H9 (cell line): ENCODE results near the gene SYNRG. TPM values are rescaled to one million over a fixed set of nuclear protein-coding genes. Genes with fewer than 3 reads are reported as not detected.

Experiments used
- DNase-seq: peaks from one replicate; pipeline ENCODE4 v3.0.0-alpha.2; 2017
- H2AFZ ChIP-seq: one replicate; pipeline ENCODE4 v1.6.1; 2013; ENCODE audit warnings: mild to moderate bottlenecking, low read length, control low read depth, moderate library complexity
- H2AK5ac ChIP-seq: 2 replicates; pipeline ENCODE4 v1.6.1; 2013; ENCODE audit warnings: low read length, control low read depth, mixed read lengths; ENCODE audit not compliant: insufficient read length
- H2BK120ac ChIP-seq: one replicate; pipeline ENCODE4 v1.6.1; 2013; ENCODE audit warnings: low read depth, mild to moderate bottlenecking, low read length, control low read depth, inconsistent platforms; ENCODE audit not compliant: poor library complexity, severe bottlenecking
- H2BK12ac ChIP-seq: 2 replicates; pipeline ENCODE4 v1.6.1; 2013; ENCODE audit warnings: low read length, control low read depth, mixed read lengths, low read depth; ENCODE audit not compliant: insufficient read length
- H2BK15ac ChIP-seq: 2 replicates; pipeline ENCODE4 v1.6.1; 2013; ENCODE audit warnings: low read depth, low read length, control low read depth
- H2BK20ac ChIP-seq: one replicate; pipeline ENCODE4 v1.6.1; 2013; ENCODE audit warnings: low read depth, mild to moderate bottlenecking, low read length, control low read depth, inconsistent platforms; ENCODE audit not compliant: poor library complexity, severe bottlenecking
- H2BK5ac ChIP-seq: 2 replicates; pipeline ENCODE4 v1.6.1; 2013; ENCODE audit warnings: low read length, control low read depth, mixed read lengths; ENCODE audit not compliant: insufficient read length
- H3K14ac ChIP-seq: 2 replicates; pipeline ENCODE4 v1.6.1; 2013; ENCODE audit warnings: low read length, control low read depth; ENCODE audit not compliant: insufficient read depth
- H3K18ac ChIP-seq: 2 replicates; pipeline ENCODE4 v1.6.1; 2013; ENCODE audit warnings: low read depth, mild to moderate bottlenecking, mixed read lengths, low read length, control low read depth; ENCODE audit not compliant: insufficient read length
- H3K23ac ChIP-seq: 2 replicates; pipeline ENCODE4 v1.6.1; 2013; ENCODE audit warnings: low read length, control low read depth, mixed read lengths, low read depth; ENCODE audit not compliant: insufficient read length
- H3K23me2 ChIP-seq: 2 replicates; pipeline ENCODE4 v1.6.1; 2013; ENCODE audit warnings: low read depth, mild to moderate bottlenecking, mixed read lengths, low read length, control low read depth; ENCODE audit not compliant: insufficient read length, poor library complexity, severe bottlenecking
- H3K27ac ChIP-seq: 2 replicates; pipeline ENCODE4 v1.5.1; 2013; ENCODE audit warnings: low read length, control low read depth, mixed read lengths, low read depth; ENCODE audit not compliant: insufficient read length
- H3K27me3 ChIP-seq: 2 replicates; pipeline ENCODE4 v1.6.1; 2013; ENCODE audit warnings: low read length, control low read depth, inconsistent platforms; ENCODE audit not compliant: insufficient read depth
- H3K4ac ChIP-seq: 2 replicates; pipeline ENCODE4 v1.6.1; 2013; ENCODE audit warnings: low read depth, mild to moderate bottlenecking, control low read depth, inconsistent platforms, low read length, moderate library complexity
- H3K4me1 ChIP-seq: 2 replicates; pipeline ENCODE4 v1.6.1; 2013; ENCODE audit warnings: low read length, control low read depth, inconsistent platforms; ENCODE audit not compliant: insufficient read depth
- H3K4me2 ChIP-seq: 2 replicates; pipeline ENCODE4 v1.6.1; 2013; ENCODE audit warnings: low read length, control low read depth, mixed read lengths; ENCODE audit not compliant: insufficient read length, insufficient read depth
- H3K56ac ChIP-seq: 2 replicates; pipeline ENCODE4 v1.6.1; 2013; ENCODE audit warnings: low read depth, mild to moderate bottlenecking, mixed read lengths, low read length, control low read depth; ENCODE audit not compliant: insufficient read length
- H3K79me1 ChIP-seq: 2 replicates; pipeline ENCODE4 v1.6.1; 2013; ENCODE audit warnings: low read depth, mild to moderate bottlenecking, moderate library complexity, low read length, control low read depth, inconsistent platforms; ENCODE audit not compliant: insufficient read depth, poor library complexity, severe bottlenecking
- H3K79me2 ChIP-seq: 2 replicates; pipeline ENCODE4 v1.6.1; 2013; ENCODE audit warnings: low read length, control low read depth, inconsistent platforms; ENCODE audit not compliant: insufficient read depth
- H3K9ac ChIP-seq: 2 replicates; pipeline ENCODE4 v1.6.1; 2013; ENCODE audit warnings: low read length, control low read depth, mixed read lengths; ENCODE audit not compliant: insufficient read length; ENCODE audit errors: extremely low read depth
- H3K9me3 ChIP-seq: one replicate; pipeline ENCODE4 v1.6.1; 2013; ENCODE audit warnings: low read depth, low read length, inconsistent platforms; ENCODE audit not compliant: control insufficient read depth
- H3T11ph ChIP-seq: one replicate; pipeline ENCODE4 v1.6.1; 2013; ENCODE audit warnings: mild to moderate bottlenecking, low read length, control low read depth, inconsistent platforms
- H4K20me1 ChIP-seq: one replicate; pipeline ENCODE4 v1.6.1; 2013; ENCODE audit not compliant: control insufficient read depth, insufficient read length, insufficient read depth
- H4K5ac ChIP-seq: 2 replicates; pipeline ENCODE4 v1.6.1; 2013; ENCODE audit warnings: low read depth, mild to moderate bottlenecking, mixed read lengths, low read length, control low read depth; ENCODE audit not compliant: insufficient read length
- H4K8ac ChIP-seq: replicated peaks from 2 replicates; pipeline ENCODE4 v1.6.1; 2013; ENCODE audit warnings: low read length, control low read depth, mixed read lengths, low read depth; ENCODE audit not compliant: insufficient read length
- H4K91ac ChIP-seq: 2 replicates; pipeline ENCODE4 v1.6.1; 2013; ENCODE audit warnings: low read depth, mild to moderate bottlenecking, moderate library complexity, mixed read lengths, low read length, control low read depth; ENCODE audit not compliant: insufficient read length
- H3K27ac Mint-ChIP-seq, 3 experiments: 2 replicates in 2 of 3; 3 replicates in 1 of 3; pipeline ENCODE4 v1.8.0; 2020 to 2021; ENCODE audit warnings: mixed read lengths in 3 of 3, mild to moderate bottlenecking in 1 of 3, moderate library complexity in 1 of 3
- H3K27me3 Mint-ChIP-seq: 2 replicates; pipeline ENCODE4 v1.8.0; 2021; ENCODE audit warnings: low read depth, mild to moderate bottlenecking, moderate library complexity, mixed read lengths
- H3K36me3 Mint-ChIP-seq, 3 experiments: 2 replicates in 2 of 3; 3 replicates in 1 of 3; pipeline ENCODE4 v1.8.0; 2020 to 2021; ENCODE audit warnings: low read depth in 3 of 3, mixed read lengths in 3 of 3; ENCODE audit not compliant: insufficient read depth in 1 of 3
- H3K4me1 Mint-ChIP-seq, 2 experiments: 2 replicates each; pipeline ENCODE4 v1.8.0; 2020; ENCODE audit warnings: mixed read lengths in 2 of 2
- H3K4me3 Mint-ChIP-seq, 2 experiments: 2 replicates in 1 of 2; 3 replicates in 1 of 2; pipeline ENCODE4 v1.8.0; 2020 to 2021; ENCODE audit warnings: mild to moderate bottlenecking in 2 of 2, mixed read lengths in 2 of 2, moderate library complexity in 1 of 2
- H3K9me3 Mint-ChIP-seq, 2 experiments: 2 replicates in 1 of 2; 3 replicates in 1 of 2; pipeline ENCODE4 v1.8.0; 2020; ENCODE audit warnings: mild to moderate bottlenecking in 2 of 2, mixed read lengths in 2 of 2, moderate library complexity in 1 of 2
- CTCF ChIP-seq: fragments of 200-600 bp; sonication (generic); conservative IDR thresholded peaks from 3 replicates; pipeline ENCODE4 v1.8.0; 2021; ENCODE audit warnings: antibody characterized with exemption, mild to moderate bottlenecking
- total RNA-seq: library from RNA; stranded (reverse); gene quantifications from 2 replicates; pipeline ENCODE4 v1.2.1, GENCODE V29; 2021

The SYNRG gene
- total RNA-seq, 1 experiment from 2014 or later, result 30.5 TPM

- Histone ChIP-seq H3K4ac (no peak overlapping the region), H3K27me3 (no peaks in the 10 kb centered on the region), H4K8ac (no peak overlapping the region), H3K27ac (no peak overlapping the region), H2BK5ac (no peak overlapping the region), H2BK15ac (no peak overlapping the region), H3K56ac (no peak overlapping the region), H3K4me1 (peaks cover under 1% of the 10 kb centered on the region; the same call in 1 of the 2 replicates), H3K79me2 (peaks cover 3% of the 10 kb centered on the region; the same call in 1 of the 2 replicates), H2AK5ac (no peak overlapping the region), H3K14ac (no peak overlapping the region), H4K5ac (no peak overlapping the region), H3T11ph (no peak overlapping the region), H2BK20ac (no peak overlapping the region), H3K79me1 (no peaks in the 10 kb centered on the region), H2BK12ac (no peak overlapping the region), H3K23ac (no peak overlapping the region), H4K20me1 (peaks cover 2% of the 10 kb centered on the region), H2AFZ (no peak overlapping the region), H3K18ac (no peak overlapping the region), H4K91ac (no peak overlapping the region), H3K9me3 (no peaks in the 10 kb centered on the region), H3K4me2 (no peak overlapping the region), H3K23me2 (no peaks in the 10 kb centered on the region), H2BK120ac (no peak overlapping the region), H3K9ac (no peak overlapping the region)
- H3K27ac Mint-ChIP-seq, result no peak overlapping the region
- H3K4me3 Mint-ChIP-seq, result no peak overlapping the region
- H3K27me3 Mint-ChIP-seq, result no peaks in the 10 kb centered on the region
- H3K36me3 Mint-ChIP-seq, result peaks cover 0 to 2% (median 2%) of the 10 kb centered on the region in 3 experiments; a peak in 1 of 7 replicates
- peaks cover 21 to 24% of the 10 kb centered on the region in 2 experiments for H3K4me1 Mint-ChIP-seq
- no peak for DNase-seq
- TF ChIP-seq CTCF, result no peak
- H3K9me3 Mint-ChIP-seq, result no peaks in the 10 kb centered on the region
These were observed 108.8 kb downstream of the SYNRG start for GRCh38 chr17:37500378-37500777.
